HL-60 (cell line): ENCODE data around the gene RBM26.

Experiments used
- DNase-seq, 2 experiments: peaks; one replicate each; pipeline ENCODE4 v3.0.0-alpha.2; 2010 to 2020; ENCODE audit warnings: low read depth in 1 of 2, low spot score in 1 of 2
- H3K27ac ChIP-seq: fragments of 250-450 bp; sonication (Bioruptor Pico); replicated peaks from 2 replicates; pipeline ENCODE4 v1.5.1; 2020; ENCODE audit warnings: mild to moderate bottlenecking, moderate library complexity
- H3K27me3 ChIP-seq: fragments of 250-450 bp; sonication (Bioruptor Pico); 2 replicates; pipeline ENCODE4 v1.5.1; 2021; ENCODE audit warnings: mild to moderate bottlenecking, moderate library complexity; ENCODE audit not compliant: insufficient read depth, poor library complexity, severe bottlenecking
- H3K4me3 ChIP-seq: replicated peaks from 2 replicates; pipeline ENCODE4 v1.5.1; 2011; ENCODE audit warnings: mild to moderate bottlenecking, control low read depth, low read length; ENCODE audit not compliant: insufficient read depth
- GABPA ChIP-seq: IDR thresholded peaks from 2 replicates; pipeline ENCODE4 v1.6.1; 2012; ENCODE audit warnings: low read depth
- POLR2AphosphoS5 ChIP-seq: IDR thresholded peaks from 2 replicates; pipeline ENCODE4 v1.6.1; 2012; ENCODE audit warnings: low read depth
- SPI1 ChIP-seq: IDR thresholded peaks from 2 replicates; pipeline ENCODE4 v1.6.1; 2012; ENCODE audit warnings: low read depth, mild to moderate bottlenecking, borderline replicate concordance
- TF ChIP-seq, protein P1 (sequence below): IDR thresholded peaks from 2 replicates; pipeline ENCODE4 v1.6.1; 2012; ENCODE audit warnings: low read depth; ENCODE audit not compliant: insufficient replicate concordance
- TF ChIP-seq, protein P2 (sequence below): IDR thresholded peaks from one replicate; pipeline ENCODE4 v1.5.1; 2011; ENCODE audit warnings: low read length, control low read depth, inconsistent platforms; ENCODE audit not compliant: insufficient read depth

Gene RBM26

DNA sequence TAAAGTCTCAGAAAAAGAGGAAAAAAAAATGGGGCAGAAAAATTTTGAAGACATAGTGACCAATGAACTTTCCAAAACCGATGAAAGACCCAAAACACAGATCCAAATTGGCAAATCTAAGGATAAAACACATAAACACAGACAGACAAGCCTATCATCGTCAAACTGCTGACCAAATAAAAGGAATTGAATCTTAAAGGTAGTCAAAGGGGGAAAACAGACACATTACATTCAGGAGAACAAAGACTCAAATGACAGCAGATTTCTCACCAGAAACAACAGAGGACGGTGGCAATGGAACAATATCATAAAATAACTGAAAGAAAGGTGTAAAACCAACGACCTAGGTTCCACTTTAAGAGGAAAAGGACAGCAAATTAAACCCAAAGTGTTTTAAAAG, 10.2 kb downstream of the RBM26 start:
- TF ChIP-seq, protein P1, sequence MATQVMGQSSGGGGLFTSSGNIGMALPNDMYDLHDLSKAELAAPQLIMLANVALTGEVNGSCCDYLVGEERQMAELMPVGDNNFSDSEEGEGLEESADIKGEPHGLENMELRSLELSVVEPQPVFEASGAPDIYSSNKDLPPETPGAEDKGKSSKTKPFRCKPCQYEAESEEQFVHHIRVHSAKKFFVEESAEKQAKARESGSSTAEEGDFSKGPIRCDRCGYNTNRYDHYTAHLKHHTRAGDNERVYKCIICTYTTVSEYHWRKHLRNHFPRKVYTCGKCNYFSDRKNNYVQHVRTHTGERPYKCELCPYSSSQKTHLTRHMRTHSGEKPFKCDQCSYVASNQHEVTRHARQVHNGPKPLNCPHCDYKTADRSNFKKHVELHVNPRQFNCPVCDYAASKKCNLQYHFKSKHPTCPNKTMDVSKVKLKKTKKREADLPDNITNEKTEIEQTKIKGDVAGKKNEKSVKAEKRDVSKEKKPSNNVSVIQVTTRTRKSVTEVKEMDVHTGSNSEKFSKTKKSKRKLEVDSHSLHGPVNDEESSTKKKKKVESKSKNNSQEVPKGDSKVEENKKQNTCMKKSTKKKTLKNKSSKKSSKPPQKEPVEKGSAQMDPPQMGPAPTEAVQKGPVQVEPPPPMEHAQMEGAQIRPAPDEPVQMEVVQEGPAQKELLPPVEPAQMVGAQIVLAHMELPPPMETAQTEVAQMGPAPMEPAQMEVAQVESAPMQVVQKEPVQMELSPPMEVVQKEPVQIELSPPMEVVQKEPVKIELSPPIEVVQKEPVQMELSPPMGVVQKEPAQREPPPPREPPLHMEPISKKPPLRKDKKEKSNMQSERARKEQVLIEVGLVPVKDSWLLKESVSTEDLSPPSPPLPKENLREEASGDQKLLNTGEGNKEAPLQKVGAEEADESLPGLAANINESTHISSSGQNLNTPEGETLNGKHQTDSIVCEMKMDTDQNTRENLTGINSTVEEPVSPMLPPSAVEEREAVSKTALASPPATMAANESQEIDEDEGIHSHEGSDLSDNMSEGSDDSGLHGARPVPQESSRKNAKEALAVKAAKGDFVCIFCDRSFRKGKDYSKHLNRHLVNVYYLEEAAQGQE: no peak
- TF ChIP-seq POLR2AphosphoS5 (no peak), GABPA (no peak)
- TF ChIP-seq, protein P2, sequence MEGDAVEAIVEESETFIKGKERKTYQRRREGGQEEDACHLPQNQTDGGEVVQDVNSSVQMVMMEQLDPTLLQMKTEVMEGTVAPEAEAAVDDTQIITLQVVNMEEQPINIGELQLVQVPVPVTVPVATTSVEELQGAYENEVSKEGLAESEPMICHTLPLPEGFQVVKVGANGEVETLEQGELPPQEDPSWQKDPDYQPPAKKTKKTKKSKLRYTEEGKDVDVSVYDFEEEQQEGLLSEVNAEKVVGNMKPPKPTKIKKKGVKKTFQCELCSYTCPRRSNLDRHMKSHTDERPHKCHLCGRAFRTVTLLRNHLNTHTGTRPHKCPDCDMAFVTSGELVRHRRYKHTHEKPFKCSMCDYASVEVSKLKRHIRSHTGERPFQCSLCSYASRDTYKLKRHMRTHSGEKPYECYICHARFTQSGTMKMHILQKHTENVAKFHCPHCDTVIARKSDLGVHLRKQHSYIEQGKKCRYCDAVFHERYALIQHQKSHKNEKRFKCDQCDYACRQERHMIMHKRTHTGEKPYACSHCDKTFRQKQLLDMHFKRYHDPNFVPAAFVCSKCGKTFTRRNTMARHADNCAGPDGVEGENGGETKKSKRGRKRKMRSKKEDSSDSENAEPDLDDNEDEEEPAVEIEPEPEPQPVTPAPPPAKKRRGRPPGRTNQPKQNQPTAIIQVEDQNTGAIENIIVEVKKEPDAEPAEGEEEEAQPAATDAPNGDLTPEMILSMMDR: no peak
- no peak for DNase-seq
- no peaks in the 10 kb centered on the region for H3K27me3 ChIP-seq

DNA sequence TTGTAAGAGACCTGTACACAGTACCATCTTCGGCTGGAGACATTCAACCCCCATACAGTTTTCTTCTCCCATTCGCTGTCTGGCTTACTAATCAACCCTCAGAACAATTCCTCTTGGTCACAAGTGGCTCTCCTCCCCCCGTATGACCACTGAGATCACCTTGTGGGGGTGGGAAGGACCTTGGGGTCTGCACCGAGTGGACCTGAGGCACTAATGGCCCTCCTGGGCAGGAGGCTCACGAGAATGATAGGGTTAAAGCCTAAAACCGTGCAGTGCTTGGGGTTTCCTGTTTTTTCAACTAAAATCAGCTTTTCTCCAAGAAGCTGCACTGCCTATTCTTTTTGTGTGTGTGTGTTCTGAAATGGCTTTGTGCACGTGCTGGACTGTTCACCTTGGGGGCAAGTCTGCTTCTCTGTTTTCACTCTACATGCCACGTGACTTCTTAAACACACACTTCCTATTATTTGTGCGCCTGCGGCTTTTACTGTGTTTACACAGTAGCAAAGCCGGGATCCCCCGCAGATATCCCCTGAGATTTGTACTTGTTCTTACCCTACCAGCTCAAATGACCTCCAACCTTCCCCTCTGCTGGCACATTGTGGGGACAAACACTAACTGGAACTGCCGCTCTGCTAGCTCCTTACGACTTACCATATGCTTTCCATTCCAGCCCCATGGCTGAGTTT, 12.3 kb downstream of the RBM26 start:
- Histone ChIP-seq H3K27me3 (no peaks in the 10 kb centered on the region), H3K4me3 (peak overlapping the region; percentile 25), H3K27ac (peak overlapping the region; percentile 51)
- TF ChIP-seq, protein P2: no peak
- peak; percentile 71; the same call in 1 of the 2 replicates for TF ChIP-seq POLR2AphosphoS5
- TF ChIP-seq GABPA: no peak
- TF ChIP-seq, protein P1: no peak
- peak; percentile 88 for TF ChIP-seq SPI1
- peak in 1 of 2 experiments; percentile 87 for DNase-seq

More for the DNA sequence above, 10.2 kb downstream of the RBM26 start:
- Histone ChIP-seq H3K27ac (no peak overlapping the region), H3K4me3 (no peak overlapping the region)

DNA sequence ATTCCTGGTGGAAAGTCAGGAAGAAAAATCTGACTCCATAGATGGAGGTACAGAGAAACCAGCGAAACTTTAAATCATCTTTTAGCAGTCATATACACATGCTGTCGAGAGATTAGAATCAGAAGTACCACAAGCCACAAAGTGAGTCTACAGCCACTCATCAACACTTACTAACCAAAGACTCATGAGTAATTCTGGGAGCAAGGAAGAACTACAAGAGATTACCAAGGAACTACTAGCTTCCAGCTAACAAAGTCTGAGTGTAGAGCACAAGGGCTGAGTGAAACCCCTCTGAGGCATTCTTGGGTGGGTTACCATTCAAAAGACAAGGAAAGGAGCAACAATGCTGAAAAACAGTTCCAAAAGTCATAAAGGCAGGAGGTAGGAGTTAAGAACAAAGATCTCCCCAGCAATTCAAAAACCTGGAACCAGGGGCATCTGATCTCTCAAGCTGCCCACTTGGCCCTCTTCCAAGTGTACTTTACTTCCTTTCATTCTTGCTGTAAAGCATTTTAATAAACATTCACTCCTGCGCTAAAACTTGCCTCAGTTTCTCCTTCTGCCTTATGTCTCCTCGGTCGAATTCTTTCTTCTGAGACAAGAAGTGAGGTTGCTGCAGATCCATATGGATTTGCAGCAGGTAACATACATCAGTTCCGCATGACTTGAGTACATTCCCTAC, 13.0 kb downstream of the RBM26 start:
- H3K27ac ChIP-seq: peak overlapping the region; percentile 51
- DNase-seq: no peak
- no peak overlapping the region for H3K4me3 ChIP-seq
- TF ChIP-seq, protein P2: no peak
- TF ChIP-seq GABPA (no peak), SPI1 (no peak), POLR2AphosphoS5 (no peak)
- TF ChIP-seq, protein P1: no peak
- H3K27me3 ChIP-seq: no peaks in the 10 kb centered on the region
